ENCODE results near the gene LRRC66. TPM values are rescaled to one million over a fixed set of nuclear protein-coding genes. Genes with fewer than 3 reads are reported as not detected.

Gene LRRC66
- total RNA-seq, 1 experiment from 2014 or later = not detected

DNA sequence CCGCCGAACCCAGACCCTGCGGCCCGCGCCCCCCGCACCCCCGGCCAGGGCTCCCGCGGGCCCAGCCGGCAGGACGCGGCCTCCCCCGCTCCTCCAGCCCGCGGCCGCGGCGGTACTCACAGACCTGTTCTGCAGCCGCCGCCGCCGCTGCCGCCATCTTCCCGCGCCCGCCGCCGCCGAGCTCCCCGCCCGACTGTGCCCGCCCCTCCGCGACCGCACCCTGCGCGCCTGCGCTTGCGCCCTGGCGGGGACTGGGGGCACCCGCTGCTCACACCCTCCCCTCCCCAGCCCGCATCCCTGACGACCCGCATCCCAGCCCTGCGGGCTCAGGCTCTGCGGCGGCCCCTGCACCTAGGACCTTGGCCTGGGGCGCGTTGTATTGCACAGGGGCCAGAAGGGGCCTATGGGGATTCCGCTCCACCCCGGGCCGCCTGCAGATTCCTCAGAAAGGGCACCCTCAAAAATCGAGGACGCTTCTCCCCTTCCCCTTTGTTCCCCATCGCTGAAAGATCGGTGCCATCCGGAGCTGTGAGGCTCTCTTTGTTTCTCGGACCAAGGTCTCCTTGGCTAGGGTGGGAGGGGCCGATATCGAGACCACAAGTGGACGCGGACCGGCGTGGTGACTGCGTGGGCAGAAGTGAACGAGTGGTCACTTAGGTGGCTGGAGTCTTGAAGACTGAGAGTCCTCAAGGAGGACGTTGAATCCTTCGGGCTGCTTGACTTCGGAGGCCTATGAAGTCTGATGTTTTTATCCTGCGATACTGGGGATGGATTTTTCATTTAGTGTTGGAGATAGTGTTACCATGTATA is 18.1 kb upstream of the LRRC66 start, which contains the start of gene SGCB:
TSS of gene SGCB (minus strand) at position 197 of the 810 bp plus-strand sequence. CDS start at position 157, 40 bp downstream.
- Histone ChIP-seq H3K14ac (ENCODE audit: insufficient read depth, low read length) (peak within 1 kb of the TSS; percentile 78), H4K8ac (replicated peaks; ENCODE audit: insufficient read length, low read depth, low read length) (no peak within 1 kb of the TSS), H3K27ac (ENCODE audit: insufficient read length, low read depth, low read length) (no peak within 1 kb of the TSS), H3K4me1 (ENCODE audit: insufficient read depth, low read length) (no peaks in the 10 kb centered on the region), H4K20me1 (ENCODE audit: control insufficient read depth, insufficient read depth, insufficient read length) (no peaks in the 10 kb centered on the region), H2BK120ac (ENCODE audit: low read depth, low read length, poor library complexity, severe bottlenecking) (no peak within 1 kb of the TSS), H3K9me3 (ENCODE audit: control insufficient read depth, low read depth, low read length) (no peaks in the 10 kb centered on the region), H3K9ac (ENCODE audit: extremely low read depth, insufficient read length, low read length) (peak within 1 kb of the TSS; percentile 52), H3K79me2 (ENCODE audit: insufficient read depth, low read length) (no peaks in the 10 kb centered on the region), H2BK12ac (ENCODE audit: insufficient read length, low read depth, low read length) (no peak within 1 kb of the TSS), H3K27me3 (ENCODE audit: insufficient read depth, low read length) (no peaks in the 10 kb centered on the region), H2BK5ac (ENCODE audit: insufficient read length, low read length) (no peak within 1 kb of the TSS), H2AK5ac (ENCODE audit: insufficient read length, low read length) (no peak within 1 kb of the TSS), H3T11ph (ENCODE audit: low read length) (no peak within 1 kb of the TSS), H3K79me1 (ENCODE audit: insufficient read depth, low read depth, low read length, poor library complexity, severe bottlenecking) (no peaks in the 10 kb centered on the region), H4K91ac (ENCODE audit: insufficient read length, low read depth, low read length) (no peak within 1 kb of the TSS), H3K56ac (ENCODE audit: insufficient read length, low read depth, low read length) (no peak within 1 kb of the TSS), H2AFZ (ENCODE audit: low read length) (peak within 1 kb of the TSS; percentile 40), H3K18ac (ENCODE audit: insufficient read length, low read depth, low read length) (peak within 1 kb of the TSS; percentile 89), H2BK15ac (ENCODE audit: low read depth, low read length) (no peak within 1 kb of the TSS), H4K5ac (ENCODE audit: insufficient read length, low read depth, low read length) (no peak within 1 kb of the TSS), H2BK20ac (ENCODE audit: low read depth, low read length, poor library complexity, severe bottlenecking) (no peak within 1 kb of the TSS), H3K23me2 (ENCODE audit: insufficient read length, low read depth, low read length, poor library complexity, severe bottlenecking) (no peaks in the 10 kb centered on the region), H3K4ac (ENCODE audit: low read depth, low read length) (no peak within 1 kb of the TSS), H3K23ac (ENCODE audit: insufficient read length, low read depth, low read length) (no peak within 1 kb of the TSS), H3K4me2 (ENCODE audit: insufficient read depth, insufficient read length, low read length) (peak within 1 kb of the TSS; percentile 72)
- Mint-ChIP-seq H3K27ac (peak within 1 kb of the TSS; percentile 65 to 96 (median 88); a peak in 6 of 7 replicates), H3K27me3 (ENCODE audit: low read depth) (peaks cover 31% of the 10 kb centered on the region), H3K36me3 (ENCODE audit: insufficient read depth in 1 of 3, low read depth in 3 of 3) (peaks cover 0 to 3% (median 0%) of the 10 kb centered on the region in 3 experiments; a peak in 2 of 7 replicates), H3K4me3 (peak within 1 kb of the TSS; percentile 77 to 90), H3K9me3 (no peaks in the 10 kb centered on the region; a peak in 1 of 5 replicates), H3K4me1 (peaks cover 22 to 27% of the 10 kb centered on the region in 2 experiments)
- no CpG with 5 or more reads among the region's 70 CpGs for WGBS (ENCODE audit: extremely low coverage, insufficient read length, low lambda C conversion rate)
- no peak for TF ChIP-seq CTCF (conservative IDR thresholded peaks at IDR 0.05)
- DNase-seq = peak; percentile 71
